ENCODE data around the gene MAP3K20.
A peak's percentile ranks its signal among the peaks of the same experiment; 100 is the strongest.

MAP3K20 gene

GRCh38 chr2:173056705-173057364 lies 18.8 kb upstream of the MAP3K20 start:
- H3K4me1 Mint-ChIP-seq: no peaks in the 10 kb centered on the region

GRCh38 chr2:173058097-173058496 lies 17.5 kb upstream of the MAP3K20 start:
- Mint-ChIP-seq H3K9me3 (no peaks in the 10 kb centered on the region), H3K4me3 (no peak overlapping the region), H3K36me3 (ENCODE audit: insufficient read depth) (no peaks in the 10 kb centered on the region), H3K27ac (ENCODE audit: low read depth) (no peak overlapping the region), H3K27me3 (peaks cover 41% of the 10 kb centered on the region), H3K4me1 (no peaks in the 10 kb centered on the region)
- no peak for DNase-seq (ENCODE audit: low spot score in 2 of 2)
- no peak for ATAC-seq (replicated peaks; ENCODE audit: extremely low read depth, poor library complexity, severe bottlenecking)

More at GRCh38 chr2:173056705-173057364, 18.8 kb upstream of the MAP3K20 start:
- DNase-seq (ENCODE audit: low spot score in 2 of 2): no peak
- no peaks in the 10 kb centered on the region for H3K9me3 Mint-ChIP-seq
- H3K4me3 Mint-ChIP-seq: no peak overlapping the region
- peaks cover 43% of the 10 kb centered on the region for H3K27me3 Mint-ChIP-seq
- no peak overlapping the region for H3K27ac Mint-ChIP-seq (ENCODE audit: low read depth)
- no peak for ATAC-seq (replicated peaks; ENCODE audit: extremely low read depth, poor library complexity, severe bottlenecking)
- H3K36me3 Mint-ChIP-seq (ENCODE audit: insufficient read depth): no peaks in the 10 kb centered on the region

GRCh38 chr2:173058673-173059072 lies 17.0 kb upstream of the MAP3K20 start:
- DNase-seq (ENCODE audit: low spot score in 2 of 2) (no peak), ATAC-seq (replicated peaks; ENCODE audit: extremely low read depth, poor library complexity, severe bottlenecking) (no peak)
- no peak overlapping the region for H3K27ac Mint-ChIP-seq (ENCODE audit: low read depth)
- H3K4me1 Mint-ChIP-seq: no peaks in the 10 kb centered on the region
- H3K9me3 Mint-ChIP-seq: no peaks in the 10 kb centered on the region
- H3K27me3 Mint-ChIP-seq: peaks cover 37% of the 10 kb centered on the region
- H3K36me3 Mint-ChIP-seq (ENCODE audit: insufficient read depth): no peaks in the 10 kb centered on the region
- no peak overlapping the region for H3K4me3 Mint-ChIP-seq

- Mint-ChIP-seq H3K9me3 (no peaks in the 10 kb centered on the region), H3K27ac (ENCODE audit: low read depth) (no peak overlapping the region), H3K36me3 (ENCODE audit: insufficient read depth) (no peaks in the 10 kb centered on the region), H3K4me3 (no peak overlapping the region), H3K4me1 (no peaks in the 10 kb centered on the region), H3K27me3 (peaks cover 37% of the 10 kb centered on the region)
- no peak for ATAC-seq (replicated peaks; ENCODE audit: extremely low read depth, poor library complexity, severe bottlenecking)
- DNase-seq (ENCODE audit: low spot score in 2 of 2): no peak
Observed at GRCh38 chr2:173059292-173059691, 16.4 kb upstream of the MAP3K20 start.

GRCh38 chr2:173059971-173060461 lies 15.6 kb upstream of the MAP3K20 start:
- Mint-ChIP-seq H3K27ac (ENCODE audit: low read depth) (no peak overlapping the region), H3K9me3 (no peaks in the 10 kb centered on the region), H3K4me1 (no peaks in the 10 kb centered on the region), H3K36me3 (ENCODE audit: insufficient read depth) (no peaks in the 10 kb centered on the region), H3K27me3 (peaks cover 36% of the 10 kb centered on the region), H3K4me3 (no peak overlapping the region)
- no peak for DNase-seq (ENCODE audit: low spot score in 2 of 2)
- ATAC-seq (replicated peaks; ENCODE audit: extremely low read depth, poor library complexity, severe bottlenecking): no peak

GRCh38 chr2:173062801-173063200 lies 12.8 kb upstream of the MAP3K20 start:
- Mint-ChIP-seq H3K27ac (ENCODE audit: low read depth) (no peak overlapping the region), H3K4me3 (no peak overlapping the region), H3K4me1 (no peaks in the 10 kb centered on the region), H3K27me3 (peaks cover 43% of the 10 kb centered on the region), H3K9me3 (no peaks in the 10 kb centered on the region), H3K36me3 (ENCODE audit: insufficient read depth) (no peaks in the 10 kb centered on the region)
- no peak for DNase-seq (ENCODE audit: low spot score in 2 of 2)
- ATAC-seq (replicated peaks; ENCODE audit: extremely low read depth, poor library complexity, severe bottlenecking): no peak

- DNase-seq (ENCODE audit: low spot score in 2 of 2) (no peak), ATAC-seq (replicated peaks; ENCODE audit: extremely low read depth, poor library complexity, severe bottlenecking) (no peak)
- no peaks in the 10 kb centered on the region for H3K9me3 Mint-ChIP-seq
- peaks cover 43% of the 10 kb centered on the region for H3K27me3 Mint-ChIP-seq
- no peaks in the 10 kb centered on the region for H3K36me3 Mint-ChIP-seq (ENCODE audit: insufficient read depth)
- no peak overlapping the region for H3K27ac Mint-ChIP-seq (ENCODE audit: low read depth)
- H3K4me1 Mint-ChIP-seq: no peaks in the 10 kb centered on the region
- H3K4me3 Mint-ChIP-seq: no peak overlapping the region
Observed at GRCh38 chr2:173064151-173064805, 11.4 kb upstream of the MAP3K20 start.

GRCh38 chr2:173066887-173067676 lies 8.6 kb upstream of the MAP3K20 start:
- no peaks in the 10 kb centered on the region for H3K9me3 Mint-ChIP-seq
- ATAC-seq (replicated peaks; ENCODE audit: extremely low read depth, poor library complexity, severe bottlenecking): no peak
- no peaks in the 10 kb centered on the region for H3K36me3 Mint-ChIP-seq (ENCODE audit: insufficient read depth)
- no peak overlapping the region for H3K27ac Mint-ChIP-seq (ENCODE audit: low read depth)
- no peak for DNase-seq (ENCODE audit: low spot score in 2 of 2)
- H3K4me3 Mint-ChIP-seq: no peak overlapping the region
- peaks cover 43% of the 10 kb centered on the region for H3K27me3 Mint-ChIP-seq
- H3K4me1 Mint-ChIP-seq: no peaks in the 10 kb centered on the region

GRCh38 chr2:173075056-173075780 lies 428 bp upstream of the MAP3K20 start:
- peaks cover 25% of the 10 kb centered on the region for H3K4me1 Mint-ChIP-seq
- no peak for ATAC-seq (replicated peaks; ENCODE audit: extremely low read depth, poor library complexity, severe bottlenecking)
- DNase-seq (ENCODE audit: low spot score in 2 of 2): no peak
- peak overlapping the region; percentile 85 for H3K4me3 Mint-ChIP-seq
- no peaks in the 10 kb centered on the region for H3K27me3 Mint-ChIP-seq
- H3K9me3 Mint-ChIP-seq: no peaks in the 10 kb centered on the region
- H3K36me3 Mint-ChIP-seq (ENCODE audit: insufficient read depth): peaks cover 5% of the 10 kb centered on the region
- H3K27ac Mint-ChIP-seq (ENCODE audit: low read depth): peak overlapping the region; percentile 49

GRCh38 chr2:173076581-173077345 lies 1.1 kb downstream of the MAP3K20 start:
- peaks cover 25% of the 10 kb centered on the region for H3K4me1 Mint-ChIP-seq
- no peaks in the 10 kb centered on the region for H3K9me3 Mint-ChIP-seq
- ATAC-seq (replicated peaks; ENCODE audit: extremely low read depth, poor library complexity, severe bottlenecking) (peak; percentile 38), DNase-seq (ENCODE audit: low spot score in 2 of 2) (no peak)
- no peaks in the 10 kb centered on the region for H3K27me3 Mint-ChIP-seq
- H3K36me3 Mint-ChIP-seq (ENCODE audit: insufficient read depth): peaks cover 6% of the 10 kb centered on the region
- peak overlapping the region; percentile 86 for H3K27ac Mint-ChIP-seq (ENCODE audit: low read depth)
- peak overlapping the region; percentile 85 for H3K4me3 Mint-ChIP-seq

GRCh38 chr2:173077506-173078177 lies 2.0 kb downstream of the MAP3K20 start:
- peaks cover 8% of the 10 kb centered on the region for H3K36me3 Mint-ChIP-seq (ENCODE audit: insufficient read depth)
- peaks cover 25% of the 10 kb centered on the region for H3K4me1 Mint-ChIP-seq
- DNase-seq (ENCODE audit: low spot score in 2 of 2): no peak
- H3K4me3 Mint-ChIP-seq: peak overlapping the region; percentile 85
- no peak for ATAC-seq (replicated peaks; ENCODE audit: extremely low read depth, poor library complexity, severe bottlenecking)
- H3K27me3 Mint-ChIP-seq: no peaks in the 10 kb centered on the region
- H3K27ac Mint-ChIP-seq (ENCODE audit: low read depth): no peak overlapping the region
- H3K9me3 Mint-ChIP-seq: no peaks in the 10 kb centered on the region
